Hippocampal formation (tissue), 2 donors: ENCODE results near the gene LIPK.

ENCODE experiments used
- DNase-seq, 2 donors: peaks; one replicate each; lab custom pipeline; 2025; lab: John Stamatoyannopoulos, UW

The LIPK gene

GRCh38 chr10:88786032-88786770 lies 80.2 kb downstream of the LIPK start:
- no peak for DNase-seq

GRCh38 chr10:88787463-88787862 lies 81.4 kb downstream of the LIPK start:
- no peak for DNase-seq

GRCh38 chr10:88788924-88789323 lies 82.9 kb downstream of the LIPK start:
- DNase-seq: no peak

GRCh38 chr10:88791924-88792323 lies 85.9 kb downstream of the LIPK start:
- no peak for DNase-seq

DNA sequence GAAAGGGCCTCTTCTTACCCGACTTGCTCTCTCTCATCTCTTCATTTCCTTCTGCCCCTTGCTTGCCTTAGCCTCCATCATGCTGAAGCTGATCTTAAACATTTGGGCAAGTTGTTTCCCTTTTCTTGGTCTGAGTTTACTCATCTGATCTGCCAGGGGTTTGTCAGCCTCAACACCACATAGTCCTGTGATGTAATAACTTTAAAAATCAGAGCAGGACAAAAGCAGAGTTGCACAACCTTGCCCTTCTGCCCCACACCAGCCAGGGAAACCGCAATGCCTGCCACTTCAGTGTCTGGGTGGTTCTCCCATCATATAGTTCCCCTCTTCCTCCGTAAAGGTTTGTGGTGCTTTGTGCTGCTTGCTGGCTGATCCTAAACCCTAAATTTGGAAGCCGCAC lies 86.6 kb downstream of the LIPK start:
- peak in 1 of 2 donors; percentile 17 for DNase-seq

GRCh38 chr10:88793712-88794299 lies 87.8 kb downstream of the LIPK start:
- DNase-seq: no peak

- DNase-seq: no peak
Measured at GRCh38 chr10:88794731-88795130, 88.7 kb downstream of the LIPK start.

DNA sequence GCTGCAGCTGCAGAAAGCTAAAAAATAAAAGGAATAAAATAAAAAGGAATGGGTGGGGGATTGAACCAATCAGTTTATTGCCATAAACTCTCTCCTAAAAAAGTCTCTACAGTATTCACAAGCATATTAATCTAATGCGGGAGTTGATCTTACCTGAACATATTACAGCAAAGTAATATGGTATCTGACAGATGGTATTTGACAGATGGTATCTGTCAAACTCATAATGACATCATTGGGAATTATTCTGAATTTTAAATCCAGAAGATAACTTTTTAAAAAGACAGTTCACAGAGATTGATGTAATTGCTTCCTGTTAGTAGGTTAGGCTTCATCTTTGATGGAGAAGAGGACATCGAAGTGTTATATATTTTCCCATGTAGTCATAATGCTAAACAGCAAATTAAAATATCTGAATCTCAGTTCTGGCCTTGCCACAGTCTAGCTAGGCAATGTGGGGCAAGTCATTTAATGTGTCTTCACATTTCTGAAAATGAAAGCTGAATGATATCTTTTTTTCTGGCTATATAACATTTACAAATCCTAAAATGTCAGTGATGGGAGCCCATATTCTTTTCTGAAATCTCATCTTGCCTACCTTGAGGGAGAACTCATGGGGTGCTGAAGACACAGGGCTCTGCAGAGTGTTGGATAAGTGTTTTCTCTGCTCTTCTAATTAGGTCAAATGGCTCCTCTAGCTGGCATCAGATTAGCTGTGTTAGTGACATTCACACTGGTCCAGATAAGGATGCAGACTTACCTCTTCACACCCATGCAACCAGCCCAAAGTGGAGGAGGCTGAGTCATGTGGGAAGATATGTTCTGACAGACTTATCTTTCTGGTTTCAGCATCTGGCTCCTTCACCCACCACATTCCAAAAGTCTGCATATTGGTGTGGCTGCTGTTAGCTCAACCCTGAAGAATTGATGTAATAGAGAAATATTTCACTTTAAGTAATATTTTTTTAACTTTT lies 94.4 kb downstream of the LIPK start:
- no peak for DNase-seq
